SKM-1 (cell line): ENCODE measurements around the gene SLC22A23.

Source experiments
- DNase-seq: peaks from one replicate; lab custom pipeline; 2025; ENCODE audit not compliant: unreplicated experiment; lab: John Stamatoyannopoulos, UW

SLC22A23 gene

DNA sequence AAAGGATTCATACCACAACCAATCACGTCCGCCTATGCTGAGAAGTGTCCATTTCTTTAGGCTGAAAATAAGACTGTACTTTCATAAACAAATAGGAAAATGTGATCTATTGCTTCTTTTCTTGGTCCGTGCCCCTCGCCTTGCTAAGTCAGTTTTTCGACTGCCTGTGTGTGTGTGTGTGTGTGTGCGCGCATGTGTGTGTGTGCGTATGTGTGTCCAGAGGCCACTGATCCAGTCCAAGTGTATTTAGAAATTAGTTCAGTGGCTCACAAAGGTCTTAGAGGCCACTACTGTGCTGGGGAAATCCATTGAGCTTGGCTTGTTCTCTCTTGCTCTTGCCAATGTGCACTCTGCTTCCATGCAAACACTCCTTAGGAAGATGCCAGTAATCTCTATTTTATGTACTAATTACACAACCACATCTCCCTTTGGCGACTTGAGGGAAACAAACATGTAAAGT lies 50.5 kb downstream of the SLC22A23 start:
- no peak for DNase-seq

DNA sequence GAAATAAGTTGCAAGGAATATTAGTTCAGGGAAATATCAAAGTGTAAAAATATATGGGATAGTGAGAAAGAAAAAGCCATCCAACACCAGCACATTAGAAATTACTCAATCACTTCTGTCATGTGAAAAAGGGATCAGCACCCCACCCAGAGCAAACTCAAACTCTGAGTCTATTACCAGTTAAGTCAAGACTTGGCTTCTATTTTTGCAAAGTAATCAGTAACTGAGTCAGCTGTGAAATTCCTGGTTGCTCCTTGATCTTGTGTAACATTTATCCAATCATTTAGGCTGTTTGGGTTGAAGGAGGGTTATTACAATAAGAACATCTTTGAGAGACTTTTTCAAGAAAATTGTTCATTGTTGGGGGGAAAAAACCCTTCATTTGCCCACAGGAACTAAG lies 51.2 kb downstream of the SLC22A23 start:
- no peak for DNase-seq

DNA sequence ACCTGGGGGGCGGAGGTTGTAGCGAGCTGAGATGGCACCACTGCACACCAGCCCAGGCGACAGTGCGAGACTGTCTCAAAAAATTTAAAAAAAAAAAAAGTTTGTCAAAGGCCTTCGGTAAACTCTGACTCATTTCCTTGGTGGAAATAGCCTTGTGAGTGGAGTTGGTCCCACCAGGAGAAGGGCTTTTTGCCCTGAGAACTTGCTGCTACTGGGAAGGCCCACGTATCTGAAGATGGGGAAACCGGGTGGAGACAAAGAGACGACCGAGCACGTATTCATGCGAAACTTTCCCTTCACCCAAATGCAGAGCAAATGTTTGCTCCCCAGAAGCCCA lies 51.7 kb downstream of the SLC22A23 start:
- no peak for DNase-seq

DNA sequence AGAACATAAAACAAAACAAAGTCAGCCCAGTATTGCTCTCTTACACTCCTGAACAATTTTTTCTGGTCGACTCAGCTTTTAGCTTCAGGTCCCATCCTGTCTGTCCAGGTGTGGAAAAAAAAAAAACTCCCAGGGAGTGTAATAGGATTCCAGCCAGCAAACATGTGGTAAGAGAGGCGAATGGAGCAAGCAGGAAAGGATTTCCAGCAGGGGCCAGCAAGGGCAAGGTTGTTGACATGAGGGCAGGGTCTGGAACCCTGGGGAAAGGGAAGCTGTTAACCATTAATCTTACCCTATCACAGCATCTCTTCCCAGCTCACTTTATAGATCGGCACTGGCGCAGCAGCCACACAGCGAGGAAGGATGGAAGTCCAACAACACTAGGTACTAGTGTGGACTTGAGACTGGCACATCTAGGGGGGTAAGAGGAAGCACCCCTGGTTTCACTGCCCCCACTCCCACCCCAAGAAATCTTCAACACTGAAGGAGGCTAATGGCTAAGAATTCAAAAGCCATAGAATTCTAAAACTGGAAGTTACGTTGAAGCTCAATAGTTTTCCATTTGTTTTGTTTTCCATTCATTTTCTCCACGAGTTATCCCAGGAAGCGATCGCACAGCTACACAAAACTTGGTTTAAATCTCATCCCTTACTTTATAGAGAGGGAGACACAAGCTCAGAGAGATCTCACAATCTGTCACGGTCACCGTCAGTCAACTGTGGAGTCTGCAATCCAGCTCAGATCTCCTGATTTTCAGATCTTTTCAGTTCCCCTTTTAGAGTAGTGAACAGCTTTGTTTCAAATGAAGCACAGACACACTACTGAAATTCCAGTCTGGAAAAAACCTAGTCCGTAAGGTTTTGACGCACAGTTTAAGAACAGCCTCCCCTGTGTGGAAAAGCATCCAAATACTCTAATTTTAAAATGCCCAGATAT lies 53.3 kb downstream of the SLC22A23 start:
- no peak for DNase-seq

DNA sequence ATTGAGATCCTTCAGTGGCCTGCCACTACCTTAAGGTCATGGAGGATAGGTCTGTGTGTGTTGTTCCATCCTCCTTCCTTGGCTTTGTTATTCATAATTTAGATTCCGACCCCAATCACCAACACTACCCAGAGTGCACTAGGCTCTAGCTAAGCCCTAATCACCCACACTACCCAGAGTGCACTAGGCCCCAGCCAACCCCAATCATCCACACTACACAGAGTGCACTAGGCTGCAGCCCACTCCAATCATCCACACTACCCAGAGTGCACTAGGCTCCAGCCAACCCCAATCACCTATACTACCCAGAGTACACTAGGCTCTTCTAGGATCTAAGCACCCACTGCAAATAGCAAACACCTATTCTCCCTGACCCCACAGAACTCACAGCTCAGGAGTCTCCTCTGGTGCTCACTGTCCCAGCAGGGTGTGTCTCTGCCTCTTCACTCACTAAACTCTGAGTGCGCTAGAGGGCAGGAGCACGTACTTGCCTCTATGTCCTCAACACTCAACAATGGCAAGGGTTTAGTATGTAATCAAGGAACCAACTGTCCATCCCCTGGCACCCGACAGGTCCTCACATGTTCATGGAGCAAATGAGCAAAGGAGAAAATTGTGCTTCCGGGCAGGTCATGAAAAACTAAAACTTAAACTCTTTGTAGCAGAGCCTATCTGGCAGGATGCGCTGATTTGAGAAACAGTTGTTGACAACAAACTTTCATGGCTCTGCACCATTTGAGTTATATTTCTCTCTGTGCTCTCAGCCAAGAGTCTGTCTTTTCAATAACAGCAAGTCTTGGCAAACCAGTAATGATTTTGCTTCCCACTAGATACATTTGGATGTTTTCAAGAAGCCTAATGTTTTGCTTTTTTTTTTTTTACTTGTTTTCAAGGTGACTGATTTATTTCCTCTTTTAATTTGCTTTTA lies 54.3 kb downstream of the SLC22A23 start:
- DNase-seq: no peak

DNA sequence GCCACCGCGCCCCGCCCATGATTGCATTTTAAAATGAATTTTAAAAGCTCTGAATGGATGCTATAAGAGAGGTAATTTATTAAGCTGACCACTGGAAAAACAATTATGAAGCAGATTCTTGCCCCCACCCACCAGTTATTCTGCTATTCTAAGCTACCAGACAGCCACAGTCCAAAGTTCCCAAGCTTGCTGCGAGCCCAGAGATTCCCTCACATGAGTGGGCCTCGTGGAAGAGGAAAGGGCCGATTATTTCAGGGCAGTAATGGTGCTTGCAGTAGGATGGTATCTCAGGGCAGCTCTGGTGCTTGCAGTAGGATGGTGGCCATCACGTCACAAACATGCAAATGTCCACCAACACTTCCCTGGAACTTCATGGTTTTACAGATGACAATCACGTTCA lies 56.7 kb downstream of the SLC22A23 start:
- no peak for DNase-seq

DNA sequence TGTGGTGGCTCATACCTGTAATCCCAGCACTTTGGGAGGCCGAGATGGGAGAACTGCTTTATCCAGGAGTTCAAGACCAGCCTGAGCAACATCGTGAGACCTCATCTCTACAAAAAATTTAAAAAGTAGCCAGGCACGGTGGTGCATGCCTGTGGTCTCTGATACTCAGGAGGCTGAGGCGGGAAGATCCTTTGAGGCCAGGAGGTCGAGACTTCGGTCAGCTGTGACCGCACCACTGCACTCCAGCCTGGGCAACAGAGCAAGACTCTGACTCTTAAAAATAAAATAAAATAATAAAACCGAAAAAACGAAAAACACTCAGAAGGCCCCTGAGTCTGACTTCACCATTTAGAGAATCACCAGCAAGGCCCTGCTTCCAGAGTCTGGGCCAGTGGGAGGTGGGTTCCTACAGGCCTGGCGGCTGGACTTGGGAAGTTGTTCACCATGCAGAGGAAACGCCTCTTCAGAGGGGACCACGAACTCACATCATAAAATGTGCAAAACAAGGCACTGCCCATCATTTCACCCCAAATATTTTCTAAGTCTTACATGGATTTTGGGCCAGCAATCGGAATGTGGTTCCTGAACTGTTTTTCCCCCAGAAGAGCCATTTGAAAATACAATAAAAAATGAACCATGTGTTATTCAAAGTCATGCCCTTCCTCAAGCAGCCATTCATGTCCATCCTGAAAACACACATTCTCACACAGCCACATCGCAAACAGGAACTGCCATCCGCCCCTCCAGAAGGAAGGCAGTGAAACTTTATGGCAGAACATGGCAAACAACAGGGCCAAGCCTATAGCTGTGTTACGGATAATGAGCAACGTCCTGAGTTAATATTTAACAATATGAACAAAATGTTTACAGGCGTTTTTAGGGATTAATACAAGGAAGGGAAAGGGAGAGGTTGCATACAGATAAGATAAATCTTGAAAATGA lies 57.8 kb downstream of the SLC22A23 start:
- no peak for DNase-seq

DNA sequence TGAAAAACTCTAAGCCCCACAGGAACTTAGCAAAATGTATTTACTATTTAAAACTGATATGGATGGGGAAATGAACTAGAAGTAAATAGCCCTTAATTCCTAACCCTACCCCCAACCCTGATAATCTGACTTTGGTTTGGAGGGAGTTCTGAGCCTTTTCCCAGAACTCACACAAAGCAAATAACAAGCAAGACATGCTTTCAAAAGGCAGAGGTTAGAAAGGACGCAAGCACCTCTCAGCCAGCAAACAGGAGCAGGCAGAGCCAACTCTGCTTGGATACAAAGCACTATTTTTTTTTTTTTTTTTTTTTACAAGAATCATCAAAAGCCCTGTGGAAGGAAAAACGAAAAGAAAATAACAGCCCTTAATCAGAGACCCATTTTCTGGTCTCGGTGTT lies 58.7 kb downstream of the SLC22A23 start:
- no peak for DNase-seq

DNA sequence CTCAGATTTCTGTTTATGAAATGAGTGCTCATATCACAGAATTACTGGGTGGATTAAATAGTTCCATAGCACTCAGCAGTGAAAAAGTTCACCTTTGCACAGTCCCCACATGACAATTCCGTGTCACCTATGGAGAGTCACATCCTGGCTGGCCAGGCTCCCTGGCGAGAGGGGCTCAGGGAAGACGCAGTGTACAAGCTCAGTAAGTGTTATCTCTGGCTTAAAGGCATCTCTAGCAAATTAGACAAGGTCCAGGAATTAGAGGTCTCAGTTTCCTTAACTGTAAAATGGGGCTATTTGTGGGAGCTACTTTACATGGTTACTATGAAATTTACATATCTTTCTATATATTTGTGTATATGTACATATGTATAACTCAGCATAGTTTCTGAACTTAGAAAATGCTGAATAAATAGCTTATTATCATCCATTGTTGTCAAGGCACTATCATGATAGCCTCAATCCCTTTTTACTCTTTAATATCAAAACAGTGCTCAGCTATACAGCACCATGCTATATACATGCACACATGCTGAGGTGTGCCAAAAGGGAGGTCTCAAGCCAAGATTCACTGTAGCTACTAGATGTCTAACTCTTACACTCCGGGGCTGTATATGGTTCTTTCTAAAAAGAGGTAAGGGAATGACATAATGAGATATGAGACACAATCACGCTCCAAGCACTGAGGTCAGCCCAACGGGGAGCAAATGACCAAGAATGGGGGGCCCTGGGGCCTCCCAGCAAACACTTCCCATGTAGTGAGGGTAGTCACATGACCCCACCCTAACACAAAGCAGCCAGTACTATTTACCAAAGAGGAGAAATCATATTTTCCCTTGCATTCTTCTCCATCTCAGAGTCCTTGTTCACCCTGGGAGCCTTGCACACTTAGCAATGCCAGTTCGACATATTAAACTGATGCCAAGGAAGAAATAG lies 59.4 kb downstream of the SLC22A23 start:
- DNase-seq: no peak

DNA sequence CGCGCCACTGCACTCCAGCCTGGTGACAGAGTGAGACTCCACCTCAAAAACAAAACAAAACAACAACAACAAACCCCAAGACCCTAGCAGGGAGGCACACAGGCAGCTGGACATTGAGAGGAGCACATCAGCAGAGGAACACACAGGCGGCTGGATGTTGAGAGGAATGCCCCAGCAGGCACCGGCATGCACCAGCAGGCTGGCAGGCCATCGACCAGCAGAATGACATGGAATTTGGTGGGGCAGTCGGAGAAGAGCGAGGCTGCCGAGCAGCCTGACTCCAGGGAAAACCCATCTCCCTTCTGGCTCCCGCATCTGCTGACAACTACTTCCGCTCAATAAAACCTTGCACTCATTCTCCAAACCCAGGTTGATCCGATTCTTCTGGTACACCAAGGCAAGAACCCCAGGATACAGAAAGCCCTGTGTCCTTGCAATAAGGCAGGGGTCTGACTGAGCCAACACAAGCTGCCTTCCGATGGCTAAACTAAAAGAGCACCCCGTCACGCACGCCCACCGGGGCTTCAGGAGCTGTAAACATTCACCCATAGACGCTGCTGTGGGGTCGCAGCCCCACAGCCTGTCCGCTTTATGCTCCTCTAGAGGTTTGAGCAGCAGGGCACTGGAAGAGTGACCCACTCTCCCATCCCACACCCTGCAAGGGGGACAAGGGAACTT lies 60.2 kb downstream of the SLC22A23 start:
- DNase-seq: no peak

DNA sequence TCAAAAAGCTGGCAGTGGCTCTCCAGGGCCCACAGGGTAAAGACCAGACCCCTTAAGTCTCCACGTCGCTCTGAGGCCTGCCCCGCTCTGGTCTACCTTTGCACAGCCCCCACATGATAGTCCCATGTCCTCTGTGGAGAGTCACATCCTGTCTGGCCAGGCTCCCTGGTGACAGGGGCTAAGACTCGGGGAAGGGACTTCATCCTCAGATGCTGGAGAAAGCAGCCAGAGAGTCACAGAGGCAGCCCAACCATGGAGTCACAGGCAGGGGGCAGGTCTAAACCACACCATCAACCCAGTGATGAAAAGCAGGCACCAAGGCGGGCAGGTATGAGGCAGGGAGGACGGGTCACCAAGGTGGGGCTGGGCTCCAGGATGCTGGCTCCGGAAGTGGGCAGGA lies 62.2 kb downstream of the SLC22A23 start:
- DNase-seq: no peak

DNA sequence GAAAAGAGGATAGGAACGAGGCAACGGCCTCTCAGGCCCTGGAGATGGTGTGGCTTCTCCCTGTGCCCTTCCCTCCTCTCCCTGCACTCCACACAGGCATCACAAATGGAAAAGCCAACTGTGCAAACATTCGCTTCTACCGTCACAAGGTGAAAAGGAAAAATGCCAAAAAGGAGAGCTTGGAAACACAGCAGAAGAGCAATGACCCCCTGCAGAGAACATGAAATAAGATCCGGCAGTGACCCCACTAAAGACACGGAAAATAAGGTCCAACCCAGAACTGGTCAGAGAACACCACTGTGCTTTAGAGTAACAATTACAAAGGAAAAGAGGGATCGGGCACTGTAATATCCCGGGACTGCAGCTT lies 63.0 kb downstream of the SLC22A23 start:
- DNase-seq: no peak

DNA sequence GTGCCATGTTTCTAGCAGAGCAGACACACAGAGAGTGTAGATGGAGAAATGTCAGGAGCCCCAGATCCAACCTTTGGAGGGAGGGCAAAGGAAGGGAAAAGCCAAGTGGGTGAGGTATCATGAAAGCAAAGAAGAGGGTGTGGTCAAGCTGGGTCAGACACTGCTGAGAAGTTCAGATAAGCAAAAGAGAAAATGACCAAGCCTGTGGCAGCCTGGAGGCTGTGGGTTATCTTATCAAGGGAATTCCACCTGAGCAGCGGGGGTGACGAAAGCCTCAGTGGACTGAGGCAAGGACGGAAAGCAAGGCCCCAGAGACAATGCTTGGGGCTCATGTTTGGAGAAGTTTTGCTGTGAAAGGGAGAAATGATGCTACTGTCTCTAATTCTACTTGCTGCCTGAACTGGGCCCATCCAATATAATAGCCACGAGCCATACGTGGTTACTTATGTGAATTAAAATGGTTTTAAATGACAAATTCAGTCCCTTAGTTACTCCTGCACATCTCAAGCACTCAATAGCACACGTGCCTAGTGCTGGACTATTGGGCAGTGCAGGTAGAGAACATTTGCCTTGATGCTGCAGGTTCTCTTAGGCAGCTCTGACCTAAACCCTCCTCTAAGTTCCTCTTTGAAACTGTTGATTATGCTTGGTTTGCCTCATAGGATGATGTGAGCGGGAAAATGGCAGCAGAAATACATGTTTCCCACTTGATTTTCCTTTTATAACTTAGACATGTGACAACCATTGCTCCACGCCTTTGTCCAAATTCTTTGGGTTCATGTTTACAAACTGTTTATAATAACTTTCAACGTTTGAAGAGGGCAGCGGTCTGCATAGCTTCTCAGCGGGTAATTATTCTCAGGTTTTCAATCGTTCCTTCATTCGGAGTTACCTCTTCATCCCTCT lies 63.7 kb downstream of the SLC22A23 start:
- DNase-seq: no peak

DNA sequence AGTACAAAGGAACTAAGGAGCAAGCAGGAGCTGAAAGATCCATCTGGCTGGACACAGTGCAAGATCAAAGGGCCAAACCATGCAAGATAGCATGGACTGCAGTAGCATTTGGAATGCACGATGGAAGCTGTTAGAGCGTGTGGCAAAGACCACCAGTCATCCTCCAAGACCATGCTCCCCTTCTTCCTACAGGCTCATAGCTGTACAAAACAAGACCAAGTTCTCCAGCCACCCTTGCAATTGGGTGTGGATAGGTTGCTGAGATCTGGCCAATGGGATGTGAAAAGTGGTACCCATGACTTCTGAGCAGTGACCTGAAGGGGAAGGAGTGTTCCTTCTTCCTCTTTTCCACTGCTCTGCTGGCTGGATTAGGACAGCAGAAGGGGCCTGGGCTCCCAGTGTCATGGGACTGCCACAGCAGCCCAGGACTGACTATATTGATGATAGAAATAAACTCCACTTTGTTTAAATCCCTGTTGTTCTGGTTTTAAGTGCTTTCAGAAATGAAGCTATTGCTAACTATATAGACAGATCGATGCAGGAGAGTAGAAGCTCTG lies 64.9 kb downstream of the SLC22A23 start:
- no peak for DNase-seq

DNA sequence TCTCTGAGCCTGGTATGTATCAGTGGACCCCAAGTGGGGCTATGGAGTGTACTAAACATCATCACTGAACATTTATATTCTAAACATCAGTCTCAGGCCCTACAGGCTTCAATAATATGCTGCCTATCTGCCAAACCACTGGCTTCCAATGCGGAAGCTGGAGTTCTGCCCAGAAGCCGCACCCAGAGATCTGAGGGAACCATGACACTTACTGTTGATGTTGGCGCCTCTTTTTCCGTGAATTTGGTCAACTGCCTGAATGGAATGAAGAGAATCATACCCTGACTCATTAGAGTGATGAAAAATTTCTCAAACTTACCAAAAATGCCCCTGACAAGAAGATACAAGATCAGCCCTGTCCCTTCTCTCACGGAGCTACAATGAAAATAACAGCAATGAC lies 66.2 kb downstream of the SLC22A23 start:
- DNase-seq: no peak

DNA sequence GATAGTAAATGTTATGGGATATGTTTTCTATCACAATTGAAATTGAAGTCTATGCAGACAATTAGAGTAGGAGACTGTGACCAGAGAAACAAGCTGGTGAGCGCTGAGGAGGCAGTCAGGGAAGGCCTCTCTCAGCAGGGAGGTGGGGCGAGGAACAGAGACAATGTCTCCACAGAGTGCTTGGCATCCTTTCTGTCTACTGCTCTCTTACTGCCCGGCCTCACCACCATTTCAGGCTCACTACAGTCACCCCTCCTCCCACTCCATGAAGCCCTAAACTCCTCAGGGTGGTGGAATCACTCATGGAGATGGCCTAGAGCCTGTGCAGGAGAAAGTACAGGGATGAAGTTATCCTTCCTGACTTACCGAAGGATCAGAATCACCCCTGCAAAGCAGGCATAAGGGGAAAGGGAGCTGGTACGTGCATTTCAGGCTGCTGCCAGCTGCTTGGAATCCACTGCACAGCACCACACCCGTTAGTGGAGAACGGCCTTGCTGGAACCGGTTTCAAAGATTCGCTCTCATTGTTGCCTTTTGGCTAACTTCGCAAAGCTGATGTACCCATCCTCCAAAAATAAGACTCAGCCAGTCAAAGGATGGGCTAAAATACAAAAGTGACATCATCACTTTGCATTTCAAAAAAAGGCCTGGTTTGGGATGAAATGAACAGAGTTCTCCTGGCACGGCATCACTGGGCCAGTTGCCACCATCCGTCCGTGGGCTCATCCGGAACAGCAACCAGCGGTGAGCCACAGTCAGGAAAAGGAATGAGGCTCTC lies 67.3 kb downstream of the SLC22A23 start:
- no peak for DNase-seq

DNA sequence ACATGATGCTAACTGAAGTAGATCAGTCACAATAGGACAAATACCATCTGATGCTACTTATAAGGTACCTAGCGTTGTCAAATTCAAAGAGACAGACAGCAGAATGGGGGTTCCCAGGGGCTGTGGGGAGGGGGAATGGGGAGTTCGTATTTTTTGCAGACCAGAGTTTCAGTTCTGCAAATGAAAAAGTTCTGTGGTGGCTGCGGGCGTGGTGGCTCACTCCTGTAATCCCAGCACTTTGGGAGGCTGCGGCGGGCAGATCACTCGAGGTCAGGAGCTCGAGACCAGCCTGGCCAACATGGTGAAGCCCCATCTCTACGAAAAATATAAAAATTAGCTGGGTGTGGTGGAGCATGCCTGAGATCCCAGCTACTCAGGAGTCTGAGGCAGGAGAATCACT lies 68.1 kb downstream of the SLC22A23 start:
- DNase-seq: no peak
